H9 (cell line): ENCODE results near the gene TAAR9. TPM values are rescaled to one million over a fixed set of nuclear protein-coding genes. Genes with fewer than 3 reads are reported as not detected.

Source experiments
- DNase-seq: peaks from one replicate; pipeline ENCODE4 v3.0.0-alpha.2; 2017
- H2AFZ ChIP-seq: one replicate; pipeline ENCODE4 v1.6.1; 2013; ENCODE audit warnings: mild to moderate bottlenecking, low read length, control low read depth, moderate library complexity
- H2AK5ac ChIP-seq: 2 replicates; pipeline ENCODE4 v1.6.1; 2013; ENCODE audit warnings: low read length, control low read depth, mixed read lengths; ENCODE audit not compliant: insufficient read length
- H2BK120ac ChIP-seq: one replicate; pipeline ENCODE4 v1.6.1; 2013; ENCODE audit warnings: low read depth, mild to moderate bottlenecking, low read length, control low read depth, inconsistent platforms; ENCODE audit not compliant: poor library complexity, severe bottlenecking
- H2BK12ac ChIP-seq: 2 replicates; pipeline ENCODE4 v1.6.1; 2013; ENCODE audit warnings: low read length, control low read depth, mixed read lengths, low read depth; ENCODE audit not compliant: insufficient read length
- H2BK15ac ChIP-seq: 2 replicates; pipeline ENCODE4 v1.6.1; 2013; ENCODE audit warnings: low read depth, low read length, control low read depth
- H2BK20ac ChIP-seq: one replicate; pipeline ENCODE4 v1.6.1; 2013; ENCODE audit warnings: low read depth, mild to moderate bottlenecking, low read length, control low read depth, inconsistent platforms; ENCODE audit not compliant: poor library complexity, severe bottlenecking
- H2BK5ac ChIP-seq: 2 replicates; pipeline ENCODE4 v1.6.1; 2013; ENCODE audit warnings: low read length, control low read depth, mixed read lengths; ENCODE audit not compliant: insufficient read length
- H3K14ac ChIP-seq: 2 replicates; pipeline ENCODE4 v1.6.1; 2013; ENCODE audit warnings: low read length, control low read depth; ENCODE audit not compliant: insufficient read depth
- H3K18ac ChIP-seq: 2 replicates; pipeline ENCODE4 v1.6.1; 2013; ENCODE audit warnings: low read depth, mild to moderate bottlenecking, mixed read lengths, low read length, control low read depth; ENCODE audit not compliant: insufficient read length
- H3K23ac ChIP-seq: 2 replicates; pipeline ENCODE4 v1.6.1; 2013; ENCODE audit warnings: low read length, control low read depth, mixed read lengths, low read depth; ENCODE audit not compliant: insufficient read length
- H3K23me2 ChIP-seq: 2 replicates; pipeline ENCODE4 v1.6.1; 2013; ENCODE audit warnings: low read depth, mild to moderate bottlenecking, mixed read lengths, low read length, control low read depth; ENCODE audit not compliant: insufficient read length, poor library complexity, severe bottlenecking
- H3K27ac ChIP-seq: 2 replicates; pipeline ENCODE4 v1.5.1; 2013; ENCODE audit warnings: low read length, control low read depth, mixed read lengths, low read depth; ENCODE audit not compliant: insufficient read length
- H3K27me3 ChIP-seq: 2 replicates; pipeline ENCODE4 v1.6.1; 2013; ENCODE audit warnings: low read length, control low read depth, inconsistent platforms; ENCODE audit not compliant: insufficient read depth
- H3K4ac ChIP-seq: 2 replicates; pipeline ENCODE4 v1.6.1; 2013; ENCODE audit warnings: low read depth, mild to moderate bottlenecking, control low read depth, inconsistent platforms, low read length, moderate library complexity
- H3K4me1 ChIP-seq: 2 replicates; pipeline ENCODE4 v1.6.1; 2013; ENCODE audit warnings: low read length, control low read depth, inconsistent platforms; ENCODE audit not compliant: insufficient read depth
- H3K4me2 ChIP-seq: 2 replicates; pipeline ENCODE4 v1.6.1; 2013; ENCODE audit warnings: low read length, control low read depth, mixed read lengths; ENCODE audit not compliant: insufficient read length, insufficient read depth
- H3K56ac ChIP-seq: 2 replicates; pipeline ENCODE4 v1.6.1; 2013; ENCODE audit warnings: low read depth, mild to moderate bottlenecking, mixed read lengths, low read length, control low read depth; ENCODE audit not compliant: insufficient read length
- H3K79me1 ChIP-seq: 2 replicates; pipeline ENCODE4 v1.6.1; 2013; ENCODE audit warnings: low read depth, mild to moderate bottlenecking, moderate library complexity, low read length, control low read depth, inconsistent platforms; ENCODE audit not compliant: insufficient read depth, poor library complexity, severe bottlenecking
- H3K79me2 ChIP-seq: 2 replicates; pipeline ENCODE4 v1.6.1; 2013; ENCODE audit warnings: low read length, control low read depth, inconsistent platforms; ENCODE audit not compliant: insufficient read depth
- H3K9ac ChIP-seq: 2 replicates; pipeline ENCODE4 v1.6.1; 2013; ENCODE audit warnings: low read length, control low read depth, mixed read lengths; ENCODE audit not compliant: insufficient read length; ENCODE audit errors: extremely low read depth
- H3K9me3 ChIP-seq: one replicate; pipeline ENCODE4 v1.6.1; 2013; ENCODE audit warnings: low read depth, low read length, inconsistent platforms; ENCODE audit not compliant: control insufficient read depth
- H3T11ph ChIP-seq: one replicate; pipeline ENCODE4 v1.6.1; 2013; ENCODE audit warnings: mild to moderate bottlenecking, low read length, control low read depth, inconsistent platforms
- H4K20me1 ChIP-seq: one replicate; pipeline ENCODE4 v1.6.1; 2013; ENCODE audit not compliant: control insufficient read depth, insufficient read length, insufficient read depth
- H4K5ac ChIP-seq: 2 replicates; pipeline ENCODE4 v1.6.1; 2013; ENCODE audit warnings: low read depth, mild to moderate bottlenecking, mixed read lengths, low read length, control low read depth; ENCODE audit not compliant: insufficient read length
- H4K8ac ChIP-seq: replicated peaks from 2 replicates; pipeline ENCODE4 v1.6.1; 2013; ENCODE audit warnings: low read length, control low read depth, mixed read lengths, low read depth; ENCODE audit not compliant: insufficient read length
- H4K91ac ChIP-seq: 2 replicates; pipeline ENCODE4 v1.6.1; 2013; ENCODE audit warnings: low read depth, mild to moderate bottlenecking, moderate library complexity, mixed read lengths, low read length, control low read depth; ENCODE audit not compliant: insufficient read length
- H3K27ac Mint-ChIP-seq, 3 experiments: 2 replicates in 2 of 3; 3 replicates in 1 of 3; pipeline ENCODE4 v1.8.0; 2020 to 2021; ENCODE audit warnings: mixed read lengths in 3 of 3, mild to moderate bottlenecking in 1 of 3, moderate library complexity in 1 of 3
- H3K27me3 Mint-ChIP-seq: 2 replicates; pipeline ENCODE4 v1.8.0; 2021; ENCODE audit warnings: low read depth, mild to moderate bottlenecking, moderate library complexity, mixed read lengths
- H3K36me3 Mint-ChIP-seq, 3 experiments: 2 replicates in 2 of 3; 3 replicates in 1 of 3; pipeline ENCODE4 v1.8.0; 2020 to 2021; ENCODE audit warnings: low read depth in 3 of 3, mixed read lengths in 3 of 3; ENCODE audit not compliant: insufficient read depth in 1 of 3
- H3K4me1 Mint-ChIP-seq, 2 experiments: 2 replicates each; pipeline ENCODE4 v1.8.0; 2020; ENCODE audit warnings: mixed read lengths in 2 of 2
- H3K4me3 Mint-ChIP-seq, 2 experiments: 2 replicates in 1 of 2; 3 replicates in 1 of 2; pipeline ENCODE4 v1.8.0; 2020 to 2021; ENCODE audit warnings: mild to moderate bottlenecking in 2 of 2, mixed read lengths in 2 of 2, moderate library complexity in 1 of 2
- H3K9me3 Mint-ChIP-seq, 2 experiments: 2 replicates in 1 of 2; 3 replicates in 1 of 2; pipeline ENCODE4 v1.8.0; 2020; ENCODE audit warnings: mild to moderate bottlenecking in 2 of 2, mixed read lengths in 2 of 2, moderate library complexity in 1 of 2
- WGBS: extraction: QIAGEN DNeasy Blood & Tissue Kit; methylation state at CpG from one replicate; pipeline ENCODE4 v1.1.7; 2013; ENCODE audit warnings: missing lambda C conversion rate, low lambda C conversion rate, mixed read lengths; ENCODE audit not compliant: insufficient read length; ENCODE audit errors: extremely low coverage; 5-methylcytosine and 5-hydroxymethylcytosine counted together
- long read RNA-seq: library from polyadenylated mRNA; unstranded; transcript quantifications from one replicate; pipeline ENCODE4 v2.0.0, GENCODE V29; 2020
- total RNA-seq: library from RNA; stranded (reverse); gene quantifications from 2 replicates; pipeline ENCODE4 v1.2.1, GENCODE V29; 2021
- TF ChIP-seq, protein P1 (sequence below): fragments of 200-600 bp; sonication (generic); conservative IDR thresholded peaks from 3 replicates; pipeline ENCODE4 v1.8.0; 2021; ENCODE audit warnings: antibody characterized with exemption, mild to moderate bottlenecking

Gene TAAR9
- total RNA-seq = not detected in 2 replicates
- long read RNA-seq = 0 reads

DNA sequence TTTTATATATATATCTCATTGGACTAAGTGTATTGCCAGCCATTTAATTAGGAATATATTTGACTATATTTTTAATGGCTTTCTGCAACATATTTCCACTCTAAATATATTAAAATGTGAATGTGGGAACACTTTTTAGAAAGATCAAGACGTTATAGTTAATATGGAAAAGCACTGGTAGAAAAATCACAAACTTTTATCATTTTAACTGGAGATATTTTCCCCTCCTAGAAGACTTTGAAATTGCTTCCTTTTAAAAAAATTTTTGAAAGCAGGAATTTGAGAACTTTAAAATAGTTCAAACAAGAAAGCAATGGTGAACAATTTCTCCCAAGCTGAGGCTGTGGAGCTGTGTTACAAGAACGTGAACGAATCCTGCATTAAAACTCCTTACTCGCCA, at the start of gene TAAR9:
TSS of gene TAAR9 (plus strand) at position 301 of the 400 bp plus-strand sequence. CDS start at position 314, 13 bp downstream.
- H3K79me2 ChIP-seq = no peaks in the 10 kb centered on the region
- 0 out of 4 replicates have a peak, but pooled peaks cover 0 to 2% of the 10 kb centered on the region in 2 experiments for H3K4me1 Mint-ChIP-seq
- H2BK12ac ChIP-seq = peak within 1 kb of the TSS; percentile 23
- H3K18ac ChIP-seq = no peak within 1 kb of the TSS
- H2BK5ac ChIP-seq = no peak within 1 kb of the TSS
- no peaks in the 10 kb centered on the region for H3K27me3 ChIP-seq
- no peak within 1 kb of the TSS for H4K5ac ChIP-seq
- H3K9ac ChIP-seq = no peak within 1 kb of the TSS
- no peaks in the 10 kb centered on the region for H4K20me1 ChIP-seq
- no peak within 1 kb of the TSS for H3K27ac ChIP-seq
- peak within 1 kb of the TSS; percentile 24; the same call in 1 of the 2 replicates for H3K14ac ChIP-seq
- H3K4me3 Mint-ChIP-seq = no peak within 1 kb of the TSS
- H3K9me3 Mint-ChIP-seq = peaks cover 7 to 14% of the 10 kb centered on the region in 2 experiments
- H3K23me2 ChIP-seq = no peaks in the 10 kb centered on the region
- H2AFZ ChIP-seq = no peak within 1 kb of the TSS
- no peak within 1 kb of the TSS for H3T11ph ChIP-seq
- no peak within 1 kb of the TSS for H3K56ac ChIP-seq
- H3K9me3 ChIP-seq = no peaks in the 10 kb centered on the region
- H3K27me3 Mint-ChIP-seq = no peaks in the 10 kb centered on the region
- no peak within 1 kb of the TSS for H2AK5ac ChIP-seq
- no peak within 1 kb of the TSS for H3K4me2 ChIP-seq
- H3K27ac Mint-ChIP-seq = no peak within 1 kb of the TSS
- no peak within 1 kb of the TSS for H2BK15ac ChIP-seq
- H2BK20ac ChIP-seq = no peak within 1 kb of the TSS
- H3K4me1 ChIP-seq = no peaks in the 10 kb centered on the region
- H2BK120ac ChIP-seq = no peak within 1 kb of the TSS
- TF ChIP-seq, protein P1, sequence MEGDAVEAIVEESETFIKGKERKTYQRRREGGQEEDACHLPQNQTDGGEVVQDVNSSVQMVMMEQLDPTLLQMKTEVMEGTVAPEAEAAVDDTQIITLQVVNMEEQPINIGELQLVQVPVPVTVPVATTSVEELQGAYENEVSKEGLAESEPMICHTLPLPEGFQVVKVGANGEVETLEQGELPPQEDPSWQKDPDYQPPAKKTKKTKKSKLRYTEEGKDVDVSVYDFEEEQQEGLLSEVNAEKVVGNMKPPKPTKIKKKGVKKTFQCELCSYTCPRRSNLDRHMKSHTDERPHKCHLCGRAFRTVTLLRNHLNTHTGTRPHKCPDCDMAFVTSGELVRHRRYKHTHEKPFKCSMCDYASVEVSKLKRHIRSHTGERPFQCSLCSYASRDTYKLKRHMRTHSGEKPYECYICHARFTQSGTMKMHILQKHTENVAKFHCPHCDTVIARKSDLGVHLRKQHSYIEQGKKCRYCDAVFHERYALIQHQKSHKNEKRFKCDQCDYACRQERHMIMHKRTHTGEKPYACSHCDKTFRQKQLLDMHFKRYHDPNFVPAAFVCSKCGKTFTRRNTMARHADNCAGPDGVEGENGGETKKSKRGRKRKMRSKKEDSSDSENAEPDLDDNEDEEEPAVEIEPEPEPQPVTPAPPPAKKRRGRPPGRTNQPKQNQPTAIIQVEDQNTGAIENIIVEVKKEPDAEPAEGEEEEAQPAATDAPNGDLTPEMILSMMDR = no peak
- no peaks in the 10 kb centered on the region for H3K79me1 ChIP-seq
- H3K23ac ChIP-seq = no peak within 1 kb of the TSS
- H4K91ac ChIP-seq = no peak within 1 kb of the TSS
- H3K4ac ChIP-seq = no peak within 1 kb of the TSS
- no peak for DNase-seq
- WGBS = no CpG with 5 or more reads among the region's 4 CpGs
- peaks cover 2 to 7% (median 2%) of the 10 kb centered on the region in 3 experiments; a peak in 3 of 7 replicates for H3K36me3 Mint-ChIP-seq
- H4K8ac ChIP-seq = no peak within 1 kb of the TSS
